GM19397 (cell line): Measurements from ENCODE around the gene SELENOV.

Experiments used
- ATAC-seq: cut with Tn5 transposase; IDR thresholded peaks from one replicate; pipeline ENCODE4 v1.9.1; 2021; ENCODE audit warnings: mild to moderate bottlenecking, moderate library complexity; ENCODE audit not compliant: unreplicated experiment

The SELENOV gene

DNA sequence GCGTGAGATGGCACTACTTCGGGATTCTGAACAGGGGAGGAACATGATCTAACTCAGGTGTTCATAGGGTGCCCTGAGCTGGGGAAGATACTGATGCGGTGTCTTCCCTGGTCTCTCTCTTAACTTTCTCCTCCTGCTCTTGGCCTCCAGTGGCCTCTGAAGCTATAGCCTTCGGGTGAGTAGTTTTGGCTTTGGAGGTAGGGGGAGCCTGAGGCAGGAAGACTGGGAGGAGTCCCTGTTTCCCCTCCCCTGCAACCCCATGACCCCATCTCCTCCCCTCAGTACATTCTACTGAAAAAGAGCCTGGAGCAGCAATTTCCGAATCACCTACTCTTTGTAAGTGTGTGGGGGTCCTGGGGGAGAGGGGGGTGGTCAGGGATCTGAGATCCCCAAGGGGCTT is 3.5 kb downstream of the SELENOV start:
- no peak for ATAC-seq

DNA sequence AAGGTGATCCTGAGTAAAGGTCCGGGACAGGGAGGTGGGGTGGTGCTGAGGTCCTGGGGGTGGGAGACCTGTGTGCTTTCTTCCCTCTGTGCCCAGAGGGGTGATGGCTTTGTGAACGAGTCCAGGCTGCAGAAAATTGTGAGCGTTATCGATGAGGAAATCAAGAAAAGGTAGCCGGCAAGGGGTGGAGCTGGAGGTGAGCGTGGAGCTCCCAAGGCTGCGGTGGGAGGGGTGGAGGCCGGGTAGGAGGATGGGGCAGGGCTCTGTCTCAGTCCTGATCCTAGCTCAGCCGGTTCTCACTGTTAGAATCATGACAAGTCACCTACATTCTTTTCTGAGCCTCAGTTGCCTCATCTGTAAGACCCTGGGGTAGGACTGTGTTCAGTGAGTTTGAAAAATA is 4.0 kb downstream of the SELENOV start:
- no peak for ATAC-seq

DNA sequence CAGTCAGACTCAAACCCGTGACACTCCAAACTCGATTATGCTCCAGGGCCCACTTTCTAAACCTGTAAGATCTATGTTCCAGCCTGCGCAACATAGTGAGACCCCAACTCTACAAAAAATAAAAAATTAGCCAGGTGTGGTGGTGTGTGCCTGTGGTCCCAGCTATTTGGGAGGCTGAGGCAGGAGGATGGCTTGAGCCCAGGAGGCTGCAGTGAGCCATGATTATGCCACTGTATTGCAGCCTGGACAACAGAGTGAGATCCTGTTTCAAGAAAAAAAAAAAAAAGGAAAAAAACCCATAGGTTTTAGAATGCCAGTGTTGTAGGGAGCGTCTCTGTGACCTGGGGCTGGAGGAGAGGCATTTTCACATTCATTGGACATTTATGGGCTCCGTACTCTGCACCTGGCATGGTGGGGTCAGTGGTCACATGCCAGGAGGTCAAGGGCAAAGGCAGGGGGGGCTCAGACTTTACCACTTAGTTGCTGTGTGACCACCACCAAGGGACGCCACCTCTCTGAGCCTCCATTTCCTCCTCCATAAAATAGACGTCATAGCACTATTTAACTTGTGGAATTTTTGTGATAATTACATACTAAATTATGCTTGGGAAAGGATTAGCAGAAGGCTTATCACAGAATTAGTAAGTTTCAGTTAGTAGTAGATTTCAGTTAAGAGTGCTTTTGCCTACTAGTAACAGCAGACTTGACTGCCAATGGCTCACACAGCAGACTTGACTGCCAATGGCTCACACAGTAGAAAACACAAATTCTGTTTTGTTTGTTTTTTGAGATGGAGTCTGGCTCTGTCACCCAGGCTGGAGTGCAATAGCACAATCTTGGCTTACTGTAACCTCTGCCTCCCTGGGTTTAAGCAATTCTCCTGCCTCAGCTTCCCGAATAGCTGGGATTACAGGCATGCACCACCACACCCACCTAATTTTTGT is 5.9 kb downstream of the SELENOV start:
- no peak for ATAC-seq

DNA sequence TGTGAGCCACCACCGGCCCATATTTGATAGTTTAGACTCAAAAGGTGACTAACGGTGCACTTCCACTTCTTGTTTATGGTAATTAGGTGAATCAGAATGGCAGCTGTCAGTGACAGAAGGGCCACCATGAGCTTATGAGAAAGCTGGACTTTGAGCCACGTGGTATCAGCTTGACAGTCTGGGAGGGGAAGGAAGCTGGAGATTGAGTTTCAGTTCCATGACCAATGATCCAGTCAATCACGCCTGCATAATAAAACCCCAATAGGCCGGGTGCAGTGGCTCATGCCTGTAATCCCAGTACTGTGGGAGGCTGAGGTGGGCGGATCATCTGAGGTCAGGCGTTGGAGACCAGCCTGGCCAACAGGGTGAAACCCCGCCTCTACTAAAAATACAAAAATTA is 9.6 kb downstream of the SELENOV start:
- ATAC-seq = no peak

DNA sequence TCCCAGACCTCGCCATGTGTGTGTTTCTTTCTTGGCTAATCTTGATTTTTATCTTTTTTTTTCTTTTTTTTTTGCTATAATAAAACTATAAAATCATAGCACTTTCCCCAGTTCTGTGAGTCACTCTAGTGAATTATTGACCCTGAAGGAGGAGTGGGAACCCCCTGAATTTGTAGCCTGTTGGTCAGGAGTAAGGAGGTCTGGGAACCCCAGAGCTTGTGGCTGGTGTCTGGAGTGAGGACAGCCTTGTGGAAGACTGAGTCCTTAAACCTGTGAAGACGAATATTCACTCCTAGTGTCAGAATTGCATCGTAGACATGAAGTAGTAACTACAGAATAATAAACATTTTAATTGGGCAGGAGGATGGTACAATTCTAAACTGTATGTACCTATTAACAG is 10.3 kb downstream of the SELENOV start:
- no peak for ATAC-seq

DNA sequence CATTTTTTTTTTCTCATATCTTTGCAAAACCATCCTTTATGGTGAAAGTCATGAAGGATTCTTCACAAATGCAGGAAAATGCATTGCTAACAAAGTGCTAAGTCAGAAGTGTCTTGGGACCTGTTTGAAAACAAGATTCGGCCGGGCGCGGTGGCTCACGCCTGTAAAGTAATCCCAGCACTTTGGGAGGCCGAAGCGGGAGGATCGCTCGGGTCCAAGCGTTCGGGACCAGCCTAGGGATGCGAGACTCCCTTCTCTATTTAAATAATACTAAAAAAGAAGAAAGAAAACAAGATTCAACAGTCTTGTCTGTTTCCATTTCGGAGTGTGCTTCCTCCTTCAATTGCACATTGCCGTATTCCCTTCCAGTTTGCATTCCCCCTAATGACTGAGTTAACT is 16.9 kb downstream of the SELENOV start:
- ATAC-seq = no peak

DNA sequence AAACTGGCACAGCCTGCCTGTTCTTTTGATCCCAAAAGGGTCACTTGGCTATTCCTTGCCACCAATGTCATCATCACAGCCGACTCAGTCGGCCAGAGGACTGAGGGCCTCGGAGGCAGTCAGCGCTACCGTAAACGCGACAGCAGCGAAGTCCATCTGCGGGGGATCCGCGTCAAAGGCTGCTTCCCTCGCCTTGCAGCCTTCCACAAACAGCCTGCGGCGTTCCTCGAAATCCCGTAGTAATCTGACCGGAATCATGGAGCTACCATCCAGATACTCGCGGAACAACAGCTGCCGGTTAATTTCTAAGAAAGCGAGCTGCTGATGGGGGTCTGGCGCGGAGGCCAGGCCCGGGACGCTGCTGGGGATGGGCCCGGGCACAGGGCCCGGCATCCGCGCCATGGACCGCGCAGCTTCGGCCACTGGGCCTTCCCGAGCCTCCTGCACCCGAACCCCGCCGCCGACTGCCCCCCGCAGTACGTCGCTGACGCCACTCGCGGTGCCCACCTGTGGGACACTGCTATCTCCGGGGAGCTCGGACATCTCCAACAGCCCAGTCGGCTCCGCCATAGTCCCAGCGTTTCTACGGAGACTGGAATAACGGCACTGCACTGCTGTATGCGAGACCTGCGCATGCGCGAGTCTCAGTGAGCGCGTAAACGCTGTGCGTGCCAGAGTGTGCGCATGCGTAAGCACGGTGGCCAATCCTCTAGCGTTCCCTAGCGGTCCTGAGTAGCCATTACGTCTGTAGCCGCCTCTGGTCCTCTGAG is 17.5 kb downstream of the SELENOV start, which contains the start of gene EID2B:
EID2B (minus strand) TSS at position 620 of the 770 bp plus-strand sequence; CDS start at position 570, 50 bp downstream.
- peak; percentile 87 for ATAC-seq

DNA sequence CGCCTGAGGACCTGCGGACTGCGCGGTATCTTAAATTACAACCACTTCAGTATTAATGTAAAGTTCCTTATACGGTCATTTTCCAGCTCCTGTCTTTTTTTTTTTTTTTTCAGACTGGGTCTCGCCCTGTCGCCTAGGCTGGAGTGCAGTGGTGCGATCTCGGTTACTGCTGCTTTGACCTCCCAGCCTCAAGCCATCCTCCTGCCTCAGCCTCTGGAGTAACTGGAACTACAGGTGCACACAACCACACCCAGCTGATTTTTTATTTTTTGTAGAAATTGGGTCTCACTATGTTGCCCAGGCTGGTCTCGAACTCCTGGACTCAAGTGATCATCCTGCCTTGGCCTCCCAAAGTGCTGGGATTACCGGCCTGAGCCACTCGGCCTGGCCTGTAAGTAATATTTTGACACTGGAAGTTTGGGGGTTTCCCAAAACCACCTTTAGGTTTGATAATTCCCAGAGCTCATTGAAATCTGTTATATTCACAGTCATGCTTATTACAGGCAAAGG is 18.1 kb downstream of the SELENOV start:
- ATAC-seq = peak; percentile 22

DNA sequence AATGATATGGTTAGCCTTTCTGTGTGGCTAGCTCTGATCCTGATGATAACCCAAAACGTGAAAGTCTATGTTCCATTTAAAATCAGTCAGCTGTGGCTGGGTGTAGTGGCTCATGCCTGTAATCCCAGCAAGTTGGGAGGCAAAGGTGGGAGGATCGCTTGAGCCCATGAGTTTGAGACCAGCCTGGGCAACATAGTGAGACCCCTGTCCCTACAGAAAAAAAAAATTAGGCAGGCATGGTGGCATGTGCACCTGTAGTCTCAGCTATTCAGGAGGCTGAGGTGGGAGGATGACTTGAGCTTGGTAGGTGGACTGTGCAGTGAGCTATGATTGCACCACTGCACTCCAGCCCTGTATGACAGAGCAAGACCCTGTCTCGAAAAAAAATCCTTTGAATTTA is 18.9 kb downstream of the SELENOV start:
- ATAC-seq = no peak

DNA sequence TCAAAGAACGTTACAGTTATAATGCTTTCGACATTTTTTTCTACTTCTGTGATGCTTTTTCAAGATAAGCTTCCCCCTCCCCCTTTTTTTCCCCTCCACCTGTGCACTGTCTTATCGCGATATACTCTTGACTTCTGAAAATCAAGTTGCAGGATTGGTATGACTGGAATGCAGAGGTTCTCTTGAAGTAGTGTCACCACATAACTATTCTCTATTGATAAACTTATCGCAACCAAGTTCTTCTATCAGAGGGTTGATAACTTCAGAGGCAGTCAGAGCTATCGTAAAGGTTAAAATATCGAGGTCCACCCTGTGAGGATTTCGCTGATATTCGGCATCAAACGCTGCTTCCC is 24.2 kb downstream of the SELENOV start:
- ATAC-seq = no peak

DNA sequence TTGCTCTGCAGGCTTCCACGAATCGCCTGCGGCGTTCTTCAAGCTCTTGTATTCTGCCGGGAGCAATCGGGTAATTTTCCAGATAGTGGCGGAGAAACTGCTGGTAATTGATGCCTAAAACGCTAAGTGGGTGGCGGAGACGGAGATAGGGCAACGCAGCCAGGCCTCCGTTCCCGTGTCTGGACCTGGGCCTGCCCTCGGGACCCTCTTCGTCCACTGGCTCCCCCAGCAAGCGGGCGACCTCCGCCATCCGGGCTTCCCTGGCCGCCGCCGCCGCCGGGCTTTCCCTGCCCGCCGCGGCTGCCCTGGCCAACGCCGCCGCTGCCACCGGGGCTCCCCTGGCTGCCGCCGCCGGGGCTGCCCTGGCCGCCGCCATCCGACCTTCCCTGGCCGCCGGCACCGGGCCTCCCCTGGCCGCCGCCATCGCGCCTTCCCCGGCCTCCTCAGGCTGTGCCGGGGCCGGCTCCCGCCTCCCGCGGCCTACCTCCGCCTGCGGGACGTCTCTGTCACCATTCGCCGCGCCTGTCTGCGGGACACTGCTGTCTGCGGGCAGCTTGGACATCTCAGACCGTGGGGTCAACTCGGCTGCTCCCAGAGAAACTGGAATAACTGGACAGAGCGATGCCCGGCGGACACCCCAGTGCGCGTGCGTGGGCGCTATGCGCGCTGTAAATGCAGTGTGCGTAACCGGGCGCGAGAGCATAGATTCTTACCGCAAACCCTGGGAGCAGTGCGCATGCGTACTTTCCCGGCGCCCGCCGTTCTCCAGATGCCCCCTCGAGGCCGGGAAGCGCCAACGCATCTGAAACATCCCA is 24.8 kb downstream of the SELENOV start, which contains the start of gene EID2:
EID2 (minus strand) TSS at position 644 of the 815 bp plus-strand sequence; CDS start at position 562, 82 bp downstream.
- ATAC-seq = peak; percentile 94

DNA sequence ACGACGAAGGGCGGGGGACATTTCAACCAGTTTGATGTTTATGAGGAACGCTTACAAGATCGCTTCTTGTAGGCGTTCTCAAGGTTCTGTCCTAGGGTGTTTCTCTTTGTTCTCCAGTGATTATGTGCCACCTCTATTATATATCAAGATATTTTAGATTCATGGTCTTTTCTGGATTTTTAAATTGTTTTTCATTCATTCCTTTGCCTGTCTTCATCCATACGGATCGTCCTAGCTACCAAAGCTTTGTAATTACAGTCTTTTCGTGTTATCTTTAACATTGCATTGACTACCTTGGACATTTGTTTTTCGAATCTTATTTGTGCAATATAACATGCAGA is 25.4 kb downstream of the SELENOV start:
- ATAC-seq = no peak

DNA sequence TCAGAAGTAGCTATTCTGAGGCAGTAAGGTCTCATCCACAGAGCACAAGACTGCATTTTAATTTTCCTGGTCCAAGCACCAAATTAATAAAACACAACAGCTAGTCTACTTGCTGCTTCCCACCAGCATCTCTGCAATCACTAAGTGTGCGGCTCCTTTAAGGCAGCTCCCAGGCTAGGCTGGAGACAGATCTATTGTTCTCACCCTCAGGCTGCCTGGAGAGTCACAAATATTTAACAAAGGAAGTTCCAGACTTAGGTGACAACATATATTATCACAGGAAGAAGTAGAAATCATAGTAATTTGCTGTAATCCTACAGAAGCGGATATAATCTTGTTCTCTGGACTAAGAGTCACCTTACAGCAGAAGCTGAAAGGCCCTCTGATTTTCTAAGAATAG is 27.3 kb downstream of the SELENOV start:
- ATAC-seq = no peak

DNA sequence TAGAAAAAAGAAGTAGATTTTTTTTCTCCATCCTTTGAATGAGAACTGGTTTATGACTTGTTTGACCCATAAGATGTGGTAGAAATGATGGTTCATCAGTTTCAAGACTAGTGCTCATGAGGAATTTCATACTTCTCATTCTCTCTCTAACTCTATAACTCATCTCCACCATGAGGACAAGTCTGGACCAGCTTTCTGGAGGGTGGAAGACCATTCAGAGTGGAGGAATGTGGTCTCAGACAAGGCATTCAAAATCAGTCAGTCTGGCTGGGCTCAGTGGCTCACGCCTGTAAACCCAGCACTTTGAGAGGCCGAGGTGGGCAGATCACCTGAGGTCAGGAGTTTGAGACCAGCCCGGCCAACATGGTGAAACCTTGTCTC is 28.5 kb downstream of the SELENOV start:
- ATAC-seq = no peak

DNA sequence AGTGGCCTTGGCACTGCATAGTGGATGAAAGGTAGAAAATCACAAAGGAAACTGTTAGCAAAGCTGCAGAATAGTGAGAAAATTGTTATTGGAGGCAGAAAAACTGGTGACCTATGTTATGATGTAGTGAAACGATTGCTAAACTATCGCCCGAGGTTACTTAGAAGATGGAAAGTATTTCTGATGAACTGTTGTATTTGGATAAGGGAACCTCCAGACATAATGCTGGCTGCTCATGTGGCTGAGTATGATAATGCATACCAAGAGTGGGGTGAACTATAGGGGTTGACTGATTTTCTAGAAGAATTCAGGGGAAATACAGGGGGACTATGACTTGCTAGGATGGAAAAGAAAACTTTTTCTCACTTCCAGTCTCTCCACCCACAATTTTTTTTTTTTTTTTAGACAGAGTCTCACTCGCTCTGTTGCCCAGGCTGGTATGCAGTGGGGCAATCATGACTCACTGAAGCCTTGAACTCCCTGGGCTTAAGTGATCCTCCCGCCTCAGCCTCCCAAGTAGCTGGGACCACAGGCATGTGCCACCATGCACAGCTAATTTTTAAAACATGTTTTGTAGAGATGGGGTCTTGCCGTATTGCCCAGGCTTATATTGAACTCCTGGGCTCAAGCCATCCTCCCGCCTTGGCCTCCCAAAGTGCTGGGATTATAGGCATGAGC is 29.4 kb downstream of the SELENOV start:
- ATAC-seq = no peak

DNA sequence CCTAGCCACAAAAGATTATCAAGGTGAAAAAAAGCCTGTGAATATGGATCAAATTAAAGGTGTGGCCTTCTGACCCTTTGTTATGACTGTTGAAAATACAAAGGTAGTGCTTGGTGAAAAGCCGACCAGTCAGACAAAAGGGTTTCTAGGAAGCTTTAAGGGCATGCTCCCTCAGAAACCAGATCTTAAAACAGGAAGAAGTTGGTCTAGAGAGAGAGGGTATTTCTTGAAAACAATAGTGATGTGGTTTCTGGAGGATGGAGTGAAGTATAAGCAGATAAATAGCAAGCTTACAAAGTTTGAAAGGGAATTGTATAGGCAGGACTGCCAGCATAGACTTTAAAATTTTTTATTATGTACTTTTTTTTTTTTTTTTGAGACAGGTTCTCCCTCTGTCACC is 30.0 kb downstream of the SELENOV start:
- ATAC-seq = no peak

DNA sequence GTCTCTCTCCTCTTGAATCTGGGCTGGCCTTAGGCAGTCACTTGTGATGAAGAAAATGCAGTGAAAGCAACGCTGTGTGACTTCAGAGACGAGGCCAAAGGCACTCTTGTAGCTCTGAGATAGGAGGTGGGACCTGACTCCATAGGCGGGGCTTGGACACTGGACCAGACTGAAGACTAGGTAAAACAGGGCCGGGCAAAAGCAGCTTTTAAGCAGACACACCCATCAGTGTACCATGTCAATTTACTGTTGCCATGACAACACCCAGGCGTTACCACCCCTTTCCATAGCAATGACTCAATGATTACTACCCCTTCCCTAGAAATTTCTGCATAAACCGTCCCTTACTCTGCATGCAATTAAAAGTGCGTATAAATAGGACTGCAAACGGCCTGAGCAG is 31.7 kb downstream of the SELENOV start:
- ATAC-seq = no peak

DNA sequence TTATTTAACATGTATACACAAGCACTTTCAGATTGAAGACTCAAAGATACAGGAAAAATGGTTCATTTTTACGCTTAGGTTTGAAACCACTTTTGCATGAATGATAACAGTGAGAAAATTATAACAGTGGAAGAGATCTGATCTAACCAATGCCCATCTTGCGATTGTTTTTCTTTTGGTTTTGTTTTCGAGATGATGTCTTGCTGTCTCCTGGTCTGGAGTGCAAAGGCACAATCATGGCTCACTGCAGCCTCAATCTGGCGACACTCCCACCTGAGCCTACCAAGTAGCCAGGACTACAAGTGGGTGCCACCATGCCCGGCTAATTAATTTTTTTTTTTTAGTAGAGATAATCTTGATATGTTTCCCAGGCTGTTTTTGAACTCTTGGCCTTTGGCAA is 35.3 kb downstream of the SELENOV start:
- ATAC-seq = no peak

DNA sequence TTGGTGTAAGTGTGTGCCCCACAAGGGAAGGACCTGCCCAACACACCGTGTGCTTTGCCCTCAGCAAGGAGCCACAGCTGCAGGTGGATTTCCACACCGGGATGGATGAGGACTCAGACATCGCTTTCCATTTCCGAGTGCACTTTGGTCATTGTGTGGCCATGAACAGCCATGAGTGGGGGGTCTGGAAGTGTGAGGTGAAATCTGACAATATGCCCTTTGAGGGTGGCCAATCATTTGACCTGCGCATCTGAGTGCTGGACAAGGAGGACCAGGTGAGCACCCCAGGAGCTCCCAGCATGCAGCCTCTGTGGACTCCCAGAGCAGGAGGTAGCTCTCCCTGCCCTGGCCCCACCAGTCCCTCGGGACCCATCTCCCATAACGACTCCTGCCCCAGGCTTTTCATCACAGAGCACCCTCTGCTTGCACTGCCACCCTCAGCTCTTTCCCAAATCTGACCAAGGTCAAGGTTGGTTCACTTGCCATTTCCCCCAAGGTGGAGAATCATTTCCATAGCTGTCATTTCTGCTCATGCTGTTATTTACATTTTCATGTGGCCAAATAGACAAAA is 38.2 kb downstream of the SELENOV start:
- ATAC-seq = no peak

DNA sequence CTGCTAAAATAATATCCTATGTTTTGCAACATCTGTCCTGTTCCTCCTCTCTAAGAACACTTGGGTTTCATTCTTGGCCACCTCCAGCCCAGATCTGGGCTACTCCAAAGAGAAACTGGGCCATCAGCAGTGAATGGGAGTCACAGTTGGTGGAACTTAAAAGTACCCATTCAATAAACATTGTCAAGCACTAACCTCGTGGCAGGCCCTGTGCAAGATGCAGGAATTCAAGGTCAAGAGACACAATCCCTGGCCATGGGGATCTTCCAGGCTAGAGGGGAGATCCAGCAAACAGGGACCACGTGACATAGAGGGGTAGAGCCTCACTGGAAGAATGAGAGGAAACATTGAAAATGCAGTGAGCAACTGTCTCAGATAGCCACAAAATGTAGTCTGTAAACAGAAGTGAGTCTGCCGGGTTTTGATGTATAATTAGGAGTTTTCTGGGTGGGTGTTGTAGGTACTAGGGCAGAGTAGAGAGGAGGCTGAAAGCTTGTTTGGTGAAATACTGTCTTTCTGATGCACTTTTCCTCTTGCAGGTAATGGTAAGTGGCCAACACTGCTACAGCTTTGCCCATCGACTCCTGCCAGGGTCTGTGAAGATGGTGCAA is 39.9 kb downstream of the SELENOV start:
- ATAC-seq = no peak
